ENCODE measurements around the gene FAXDC2.

DNA sequence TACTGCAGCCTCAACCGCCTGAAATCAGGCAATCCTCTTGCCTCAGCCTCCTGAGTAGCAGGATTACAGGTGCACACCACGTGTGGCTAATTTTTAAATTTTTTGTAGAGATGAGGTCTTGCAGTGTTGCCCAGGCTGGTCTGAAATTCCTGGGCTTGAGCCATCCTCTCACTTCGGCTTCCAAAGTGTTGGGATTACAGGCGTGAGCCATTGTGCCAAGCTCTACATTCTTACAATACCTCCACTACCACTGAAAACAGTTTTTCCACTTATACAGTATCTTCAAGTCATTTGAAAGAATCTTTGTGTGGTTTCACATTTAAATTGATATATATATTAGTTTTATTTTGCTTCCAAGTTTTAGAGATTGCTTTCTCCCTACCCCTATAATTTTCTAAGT, 52.6 kb downstream of the FAXDC2 start:
- TF ChIP-seq BCL11A (IDR thresholded peaks at IDR 0.05; ENCODE audit: low read depth in 2 of 2, low read length in 2 of 2): no peak
- no peak for TF ChIP-seq POLR2A (IDR thresholded peaks at IDR 0.05; ENCODE audit: control extremely low read depth in 1 of 2, low read depth in 2 of 2, low read length in 2 of 2)
- no peak for TF ChIP-seq EZH2 (IDR thresholded peaks at IDR 0.05; ENCODE audit: low read depth, low read length, severe bottlenecking)
- TF ChIP-seq SIX5 (IDR thresholded peaks at IDR 0.05; ENCODE audit: low read depth, low read length): no peak
- TF ChIP-seq RAD21 (IDR thresholded peaks at IDR 0.05 in 1 of 2, conservative IDR thresholded peaks at IDR 0.05 in 1 of 2; ENCODE audit: low read depth in 2 of 2, low read length in 2 of 2): no peak
- TF ChIP-seq GABPA (IDR thresholded peaks at IDR 0.05; ENCODE audit: borderline replicate concordance, insufficient read depth, low read length): no peak
- TF ChIP-seq, protein P1, sequence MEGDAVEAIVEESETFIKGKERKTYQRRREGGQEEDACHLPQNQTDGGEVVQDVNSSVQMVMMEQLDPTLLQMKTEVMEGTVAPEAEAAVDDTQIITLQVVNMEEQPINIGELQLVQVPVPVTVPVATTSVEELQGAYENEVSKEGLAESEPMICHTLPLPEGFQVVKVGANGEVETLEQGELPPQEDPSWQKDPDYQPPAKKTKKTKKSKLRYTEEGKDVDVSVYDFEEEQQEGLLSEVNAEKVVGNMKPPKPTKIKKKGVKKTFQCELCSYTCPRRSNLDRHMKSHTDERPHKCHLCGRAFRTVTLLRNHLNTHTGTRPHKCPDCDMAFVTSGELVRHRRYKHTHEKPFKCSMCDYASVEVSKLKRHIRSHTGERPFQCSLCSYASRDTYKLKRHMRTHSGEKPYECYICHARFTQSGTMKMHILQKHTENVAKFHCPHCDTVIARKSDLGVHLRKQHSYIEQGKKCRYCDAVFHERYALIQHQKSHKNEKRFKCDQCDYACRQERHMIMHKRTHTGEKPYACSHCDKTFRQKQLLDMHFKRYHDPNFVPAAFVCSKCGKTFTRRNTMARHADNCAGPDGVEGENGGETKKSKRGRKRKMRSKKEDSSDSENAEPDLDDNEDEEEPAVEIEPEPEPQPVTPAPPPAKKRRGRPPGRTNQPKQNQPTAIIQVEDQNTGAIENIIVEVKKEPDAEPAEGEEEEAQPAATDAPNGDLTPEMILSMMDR (IDR thresholded peaks at IDR 0.05; ENCODE audit: control extremely low read depth in 1 of 3, insufficient read depth in 1 of 3, low read depth in 1 of 3, low read length in 3 of 3): no peak
